H1 (cell line): Measurements from ENCODE around the gene C14orf119. TPM values are rescaled to one million over a fixed set of nuclear protein-coding genes. Genes with fewer than 3 reads are reported as not detected.

Experiments
- MAFK ChIP-seq: IDR thresholded peaks from 2 replicates; pipeline ENCODE4 v1.6.1; 2012; ENCODE audit warnings: low read depth, mild to moderate bottlenecking, improper control_type of control experiment, low read length
- polyA plus RNA-seq, 7 experiments: library from polyadenylated mRNA; depleted of rRNA in 3 of 7; stranded (reverse) in 5 of 7; unstranded in 2 of 7; fragments of >200 nt in 5 of 7; fragments of 200-250 nt in 2 of 7; gene quantifications; 1 replicate in 5 of 7; 2 replicates in 1 of 7; 4 replicates in 1 of 7; pipeline versions ENCODE4 v1.2.1 to v1.2.3, GENCODE V29; 2011 to 2013; ENCODE audit warnings: missing spikeins in 2 of 7, mixed read lengths in 2 of 7
- total RNA-seq: library from RNA; stranded (reverse); fragmentation: NEBNext Ultra II Directional; extraction: Animal tissue kit (Norgen Biotek cat#: 25700); gene quantifications from 2 replicates; pipeline ENCODE4 v1.2.1, GENCODE V29; 2021

Gene C14orf119
- total and polyA plus RNA-seq, 2 of the 8 experiments (the other 6 are each of a cell fraction or from before 2014, with no cell fraction given) = 78.1 to 94.0 TPM

- 0 out of 2 replicates have a peak, but pooled peaks have one; percentile 17 for TF ChIP-seq MAFK
- TF ChIP-seq, all 59 proteins: peak for 21
Measured at GRCh38 chr14:23057757-23058653, 37.3 kb upstream of the C14orf119 start (continued).
